LNCAP (cell line): Measurements from ENCODE around the gene EIF4B.

Source experiments
- TF ChIP-seq, protein P1 (sequence below): fragments of 450-650 bp; IDR thresholded peaks from 2 replicates; pipeline ENCODE4 v1.5.1; 2017; ENCODE audit warnings: mild to moderate bottlenecking

The EIF4B gene

DNA sequence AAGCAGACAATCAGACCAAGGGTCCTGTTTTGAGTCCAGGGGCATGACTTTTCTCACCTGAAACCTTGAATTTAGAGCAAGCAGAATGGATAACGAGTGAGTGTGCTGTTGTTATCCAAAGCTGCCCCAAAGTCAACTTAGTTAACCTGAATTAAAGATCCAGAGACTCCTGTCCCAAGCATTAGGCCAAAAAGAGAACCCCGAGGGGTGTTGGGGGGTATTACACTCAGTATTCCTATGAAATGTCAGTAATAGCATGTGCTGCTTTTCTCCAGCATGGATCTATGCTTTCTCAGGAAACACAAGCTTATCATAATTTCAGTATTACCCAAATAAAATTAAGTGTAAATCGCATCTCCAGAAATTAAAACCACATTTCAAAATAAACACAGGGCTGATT lies 19.0 kb downstream of the EIF4B start:
- TF ChIP-seq, protein P1, sequence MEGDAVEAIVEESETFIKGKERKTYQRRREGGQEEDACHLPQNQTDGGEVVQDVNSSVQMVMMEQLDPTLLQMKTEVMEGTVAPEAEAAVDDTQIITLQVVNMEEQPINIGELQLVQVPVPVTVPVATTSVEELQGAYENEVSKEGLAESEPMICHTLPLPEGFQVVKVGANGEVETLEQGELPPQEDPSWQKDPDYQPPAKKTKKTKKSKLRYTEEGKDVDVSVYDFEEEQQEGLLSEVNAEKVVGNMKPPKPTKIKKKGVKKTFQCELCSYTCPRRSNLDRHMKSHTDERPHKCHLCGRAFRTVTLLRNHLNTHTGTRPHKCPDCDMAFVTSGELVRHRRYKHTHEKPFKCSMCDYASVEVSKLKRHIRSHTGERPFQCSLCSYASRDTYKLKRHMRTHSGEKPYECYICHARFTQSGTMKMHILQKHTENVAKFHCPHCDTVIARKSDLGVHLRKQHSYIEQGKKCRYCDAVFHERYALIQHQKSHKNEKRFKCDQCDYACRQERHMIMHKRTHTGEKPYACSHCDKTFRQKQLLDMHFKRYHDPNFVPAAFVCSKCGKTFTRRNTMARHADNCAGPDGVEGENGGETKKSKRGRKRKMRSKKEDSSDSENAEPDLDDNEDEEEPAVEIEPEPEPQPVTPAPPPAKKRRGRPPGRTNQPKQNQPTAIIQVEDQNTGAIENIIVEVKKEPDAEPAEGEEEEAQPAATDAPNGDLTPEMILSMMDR: no peak

DNA sequence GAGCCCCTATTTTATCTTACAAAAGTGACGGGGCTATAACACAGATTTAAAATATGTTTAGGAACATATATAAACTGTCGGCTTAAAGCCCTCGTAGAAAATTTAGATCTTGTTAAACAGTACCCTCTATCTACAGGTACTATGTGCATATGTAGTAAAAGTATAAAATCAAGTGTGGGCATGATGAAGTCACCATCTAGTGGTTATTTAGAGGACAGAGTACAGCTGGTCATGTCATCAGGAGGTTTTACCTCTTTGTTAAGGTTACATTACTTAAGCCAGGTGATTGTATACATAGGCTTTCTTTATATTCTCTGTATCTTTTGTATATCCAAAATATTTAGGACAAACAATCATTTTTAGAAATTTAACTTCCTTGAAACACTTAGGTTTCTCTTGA lies 25.4 kb downstream of the EIF4B start:
- TF ChIP-seq, protein P1: peak; percentile 17; the same call in 1 of the 2 replicates

DNA sequence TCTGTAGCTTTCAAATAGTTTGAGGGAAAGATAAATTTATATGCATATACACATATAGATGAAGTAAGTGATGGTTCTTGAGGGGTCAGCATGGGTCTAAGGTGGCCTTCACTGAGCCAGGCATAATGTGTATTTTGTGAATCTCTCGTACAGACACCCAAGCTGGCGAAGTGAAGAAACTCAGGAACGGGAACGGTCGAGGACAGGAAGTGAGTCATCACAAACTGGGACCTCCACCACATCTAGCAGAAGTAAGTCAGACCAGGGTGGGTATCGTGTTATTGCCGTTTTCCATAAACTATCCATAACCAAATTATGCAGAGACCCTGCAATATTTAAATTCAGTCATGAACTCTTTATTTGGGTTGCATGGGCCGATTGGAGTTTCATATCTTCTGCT lies 28.2 kb downstream of the EIF4B start:
- TF ChIP-seq, protein P1: no peak

DNA sequence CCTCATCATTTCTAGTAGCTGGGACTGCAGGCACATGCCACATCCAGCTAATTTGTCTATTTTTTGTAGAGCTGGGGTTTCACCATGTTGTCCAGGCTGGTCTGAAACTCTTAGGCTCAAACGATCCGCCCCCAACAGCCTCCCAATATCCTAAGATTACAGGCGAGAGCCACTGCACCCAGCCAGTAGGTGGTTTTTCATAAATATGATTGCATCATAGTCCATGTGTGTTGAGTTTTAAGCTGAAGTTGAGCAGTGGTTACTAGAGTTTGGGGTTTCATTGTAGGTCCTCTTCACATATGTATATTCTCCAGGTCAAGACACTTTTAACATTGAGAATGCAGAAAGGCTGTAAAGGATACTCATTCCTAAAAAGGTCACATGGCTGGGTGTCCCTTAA lies 30.5 kb downstream of the EIF4B start:
- TF ChIP-seq, protein P1: no peak

GRCh38 chr12:53039851-53040250 lies 33.6 kb downstream of the EIF4B start:
- TF ChIP-seq, protein P1: no peak

DNA sequence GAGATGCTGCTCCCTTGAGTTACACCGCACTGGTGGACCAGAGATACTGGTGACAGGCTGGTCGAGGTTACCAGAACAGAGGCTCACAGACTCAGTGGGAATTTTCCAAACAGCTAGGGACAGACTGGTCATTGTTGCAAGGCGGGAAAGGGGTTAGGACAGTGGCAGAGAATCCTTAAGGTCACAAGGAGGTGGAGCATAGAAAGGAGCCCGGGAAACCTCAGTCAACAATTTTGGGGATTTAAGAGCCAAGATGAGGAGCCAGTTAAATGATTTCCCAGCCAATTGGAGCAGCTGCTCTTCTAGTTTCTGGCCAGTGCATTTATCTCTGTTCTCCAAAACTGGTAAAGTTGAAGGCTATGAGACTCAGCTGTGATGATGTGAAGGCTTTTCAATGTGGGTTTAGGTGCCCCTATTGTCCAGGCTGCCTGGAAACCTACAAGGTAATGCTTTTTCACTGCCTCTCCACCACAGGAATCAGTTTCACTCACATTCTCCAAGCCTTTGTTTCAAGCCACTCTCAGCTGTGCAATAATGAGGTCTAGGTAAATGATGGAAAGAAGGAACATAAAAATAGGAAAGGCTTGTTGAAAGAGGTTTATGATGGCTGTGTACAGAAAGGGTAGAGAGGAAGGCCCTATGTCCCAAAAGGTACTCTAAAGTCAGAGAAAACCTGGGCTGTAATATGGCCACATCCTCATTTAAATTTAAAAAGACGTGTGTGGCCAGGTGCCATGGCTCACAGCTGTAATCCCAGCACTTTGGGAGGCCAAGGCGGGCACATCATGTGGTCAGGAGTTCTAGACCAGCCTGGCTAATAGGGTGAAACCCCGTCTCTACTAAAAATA lies 36.6 kb downstream of the EIF4B start:
- TF ChIP-seq, protein P1: no peak

GRCh38 chr12:53044052-53044581 lies 37.9 kb downstream of the EIF4B start:
- TF ChIP-seq, protein P1: no peak
